ENCODE results near the gene CFAP74.

DNA sequence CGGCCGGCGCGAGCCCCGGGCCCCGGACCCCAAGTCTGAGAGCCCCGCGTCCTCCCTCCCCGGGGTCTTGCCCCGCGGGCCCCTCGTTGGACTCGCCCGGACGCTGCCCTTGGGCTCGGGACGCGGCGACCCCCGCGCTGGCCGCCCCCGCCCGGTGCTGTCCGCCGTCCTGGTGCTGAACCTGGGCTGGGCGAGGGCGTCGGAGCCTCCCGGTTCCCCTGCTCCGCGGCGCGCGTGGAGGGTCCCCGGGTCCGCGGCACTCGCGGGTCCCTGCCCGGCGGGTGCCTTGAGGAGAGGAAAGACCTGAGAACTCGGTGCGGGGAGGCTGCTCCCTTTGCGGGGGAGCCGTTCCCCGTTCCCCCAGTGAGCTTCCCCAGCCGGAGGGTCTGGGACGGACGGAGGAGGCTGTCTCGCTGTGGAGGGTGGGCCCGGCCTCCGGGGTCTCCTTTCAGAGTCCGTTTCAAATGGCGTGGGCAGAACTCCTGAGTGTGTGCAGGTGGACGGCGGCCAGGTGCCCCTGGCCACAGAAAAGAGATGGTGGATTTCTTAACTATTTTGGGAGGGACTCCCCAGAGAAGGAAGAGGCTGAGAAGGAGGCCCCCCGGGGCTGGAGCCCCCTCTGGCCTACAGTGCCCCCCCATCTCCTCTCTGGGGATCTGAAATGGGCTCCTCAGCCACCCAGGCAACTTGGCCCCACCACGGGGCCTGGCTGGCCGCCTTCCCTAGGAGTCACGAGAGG, 16.2 kb upstream of the CFAP74 start:
- TF ChIP-seq, protein P1, sequence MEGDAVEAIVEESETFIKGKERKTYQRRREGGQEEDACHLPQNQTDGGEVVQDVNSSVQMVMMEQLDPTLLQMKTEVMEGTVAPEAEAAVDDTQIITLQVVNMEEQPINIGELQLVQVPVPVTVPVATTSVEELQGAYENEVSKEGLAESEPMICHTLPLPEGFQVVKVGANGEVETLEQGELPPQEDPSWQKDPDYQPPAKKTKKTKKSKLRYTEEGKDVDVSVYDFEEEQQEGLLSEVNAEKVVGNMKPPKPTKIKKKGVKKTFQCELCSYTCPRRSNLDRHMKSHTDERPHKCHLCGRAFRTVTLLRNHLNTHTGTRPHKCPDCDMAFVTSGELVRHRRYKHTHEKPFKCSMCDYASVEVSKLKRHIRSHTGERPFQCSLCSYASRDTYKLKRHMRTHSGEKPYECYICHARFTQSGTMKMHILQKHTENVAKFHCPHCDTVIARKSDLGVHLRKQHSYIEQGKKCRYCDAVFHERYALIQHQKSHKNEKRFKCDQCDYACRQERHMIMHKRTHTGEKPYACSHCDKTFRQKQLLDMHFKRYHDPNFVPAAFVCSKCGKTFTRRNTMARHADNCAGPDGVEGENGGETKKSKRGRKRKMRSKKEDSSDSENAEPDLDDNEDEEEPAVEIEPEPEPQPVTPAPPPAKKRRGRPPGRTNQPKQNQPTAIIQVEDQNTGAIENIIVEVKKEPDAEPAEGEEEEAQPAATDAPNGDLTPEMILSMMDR (IDR thresholded peaks at IDR 0.05) = no peak
- no peak for TF ChIP-seq POLR2A (IDR thresholded peaks at IDR 0.05)

All from Peyer's patch (tissue), 4 donors.